Astrocyte of the spinal cord (primary cell): Measurements from ENCODE around the gene APOOL.
A peak's percentile ranks its signal among the peaks of the same experiment; 100 is the strongest.
"Not testable (repeated sequence)": the region's sequence is repeated elsewhere in the genome, so short reads cannot be mapped to it uniquely, and the experiment has no call there.

ENCODE experiments used
- DNase-seq: peaks from one replicate; pipeline ENCODE4 v3.0.0; 2011; ENCODE audit warnings: low read depth, low spot score
- H3K4me3 ChIP-seq: 2 replicates; pipeline ENCODE4 v1.5.1; 2011; ENCODE audit warnings: low read depth, mild to moderate bottlenecking, low read length, moderate library complexity
- CTCF ChIP-seq: IDR thresholded peaks from 2 replicates; pipeline ENCODE4 v1.5.1; 2012; ENCODE audit warnings: low read depth, mild to moderate bottlenecking, low read length, inconsistent platforms
- in situ Hi-C: cut with HindIII; loops from 2 replicates; pipeline ENCODE4 v1.10.0; 2017; ENCODE audit warnings: low sequenced_read_pairs

APOOL gene

GRCh38 chrX:85052636-85053343 lies 49.1 kb downstream of the APOOL start:
- in situ Hi-C loops = no loop called here
- no peak overlapping the region for H3K4me3 ChIP-seq
- peak; percentile 83 for DNase-seq
- TF ChIP-seq CTCF = peak; percentile 40

- in situ Hi-C loops = no loop called here
Measured at GRCh38 chrX:85065512-85066198, 62.0 kb downstream of the APOOL start.

GRCh38 chrX:85077247-85077646 lies 73.6 kb downstream of the APOOL start:
- H3K4me3 ChIP-seq = not testable (repeated sequence)

More at GRCh38 chrX:85065512-85066198, 62.0 kb downstream of the APOOL start:
- TF ChIP-seq CTCF = no peak
- no peak overlapping the region for H3K4me3 ChIP-seq
- no peak for DNase-seq

GRCh38 chrX:85084770-85085393 lies 81.2 kb downstream of the APOOL start:
- H3K4me3 ChIP-seq = no peak overlapping the region
- peak; percentile 33 for DNase-seq
- in situ Hi-C loops = no loop called here
- peak; percentile 87 for TF ChIP-seq CTCF

More at GRCh38 chrX:85077247-85077646, 73.6 kb downstream of the APOOL start:
- DNase-seq, in situ Hi-C loops: not testable (repeated sequence)

- no peak for TF ChIP-seq CTCF
- H3K4me3 ChIP-seq = no peak overlapping the region
- in situ Hi-C loops = no loop called here
- DNase-seq = no peak
Measured at GRCh38 chrX:85089321-85089840, 85.7 kb downstream of the APOOL start.

- no peak for DNase-seq
Measured at GRCh38 chrX:85107407-85107806, 103.7 kb downstream of the APOOL start.

More at GRCh38 chrX:85107407-85107806, 103.7 kb downstream of the APOOL start:
- in situ Hi-C loops = no loop called here
- H3K4me3 ChIP-seq = no peak overlapping the region
- no peak for TF ChIP-seq CTCF
